ENCODE measurements around the gene CLCA1.

CLCA1 gene

GRCh38 chr1:86502721-86503405 is 34.1 kb downstream of the CLCA1 start:
- no peak for FAIRE-seq

GRCh38 chr1:86503406-86504136 is 34.8 kb downstream of the CLCA1 start:
- FAIRE-seq = no peak
- DNase-seq (ENCODE audit: insufficient read length, low spot score) = no peak

More at GRCh38 chr1:86502721-86503405, 34.1 kb downstream of the CLCA1 start:
- no peak for DNase-seq (ENCODE audit: insufficient read length, low spot score)

GRCh38 chr1:86504137-86504479 is 35.4 kb downstream of the CLCA1 start:
- DNase-seq (ENCODE audit: insufficient read length, low spot score) = no peak

GRCh38 chr1:86504895-86505563 is 36.3 kb downstream of the CLCA1 start:
- FAIRE-seq (no peak), DNase-seq (ENCODE audit: insufficient read length, low spot score) (no peak)

More at GRCh38 chr1:86504137-86504479, 35.4 kb downstream of the CLCA1 start:
- no peak for FAIRE-seq

- no peak for FAIRE-seq
- no peak for DNase-seq (ENCODE audit: insufficient read length, low spot score)
These were observed 36.8 kb downstream of the CLCA1 start for GRCh38 chr1:86505564-86505902.

GRCh38 chr1:86507935-86508582 is 39.3 kb downstream of the CLCA1 start:
- DNase-seq (ENCODE audit: insufficient read length, low spot score) (no peak), FAIRE-seq (peak; percentile 82)

GRCh38 chr1:86508583-86508969 is 39.8 kb downstream of the CLCA1 start:
- FAIRE-seq (no peak), DNase-seq (ENCODE audit: insufficient read length, low spot score) (no peak)

- FAIRE-seq (no peak), DNase-seq (ENCODE audit: insufficient read length, low spot score) (no peak)
These were observed 46.9 kb downstream of the CLCA1 start for GRCh38 chr1:86515597-86515996.

GRCh38 chr1:86516335-86516734 is 47.6 kb downstream of the CLCA1 start:
- FAIRE-seq = no peak
- no peak for DNase-seq (ENCODE audit: insufficient read length, low spot score)

GRCh38 chr1:86517336-86517735 is 48.6 kb downstream of the CLCA1 start:
- FAIRE-seq = no peak
- no peak for DNase-seq (ENCODE audit: insufficient read length, low spot score)

- no peak for FAIRE-seq
- no peak for DNase-seq (ENCODE audit: insufficient read length, low spot score)
These were observed 52.2 kb downstream of the CLCA1 start for GRCh38 chr1:86520789-86521521.

GRCh38 chr1:86521522-86521891 is 52.8 kb downstream of the CLCA1 start:
- DNase-seq (ENCODE audit: insufficient read length, low spot score) (no peak), FAIRE-seq (no peak)

GRCh38 chr1:86522240-86522639 is 53.5 kb downstream of the CLCA1 start:
- FAIRE-seq (no peak), DNase-seq (ENCODE audit: insufficient read length, low spot score) (no peak)

- DNase-seq (ENCODE audit: insufficient read length, low spot score) (no peak), FAIRE-seq (no peak)
These were observed 55.1 kb downstream of the CLCA1 start for GRCh38 chr1:86523670-86524354.

- DNase-seq (ENCODE audit: insufficient read length, low spot score) (no peak), FAIRE-seq (no peak)
These were observed 58.6 kb downstream of the CLCA1 start for GRCh38 chr1:86527306-86527705.

- DNase-seq (ENCODE audit: insufficient read length, low spot score) (no peak), FAIRE-seq (no peak)
These were observed 61.6 kb downstream of the CLCA1 start for GRCh38 chr1:86530211-86530845.

GRCh38 chr1:86537928-86538695 is 69.4 kb downstream of the CLCA1 start:
- DNase-seq (ENCODE audit: insufficient read length, low spot score) = no peak
- FAIRE-seq = no peak

GRCh38 chr1:86538775-86539174 is 70.0 kb downstream of the CLCA1 start:
- FAIRE-seq (no peak), DNase-seq (ENCODE audit: insufficient read length, low spot score) (no peak)

GRCh38 chr1:86541859-86542258 is 73.1 kb downstream of the CLCA1 start:
- FAIRE-seq (no peak), DNase-seq (ENCODE audit: insufficient read length, low spot score) (no peak)
